Left lobe of liver (tissue), 2 donors: Measurements from ENCODE around the gene CHMP4A. TPM values are rescaled to one million over a fixed set of nuclear protein-coding genes. Genes with fewer than 3 reads are reported as not detected.

ENCODE experiments used
- ATAC-seq: fragments of 200-7000 bp; cut with Tn5 transposase; one replicate; pipeline ENCODE4 v1.9.1; 2020; ENCODE audit warnings: mild to moderate bottlenecking, moderate library complexity
- DNase-seq: peaks from one replicate; pipeline ENCODE4 v3.0.0-alpha.2; 2020; ENCODE audit warnings: low spot score
- total RNA-seq: library from RNA; stranded (reverse); gene quantifications from one replicate; pipeline ENCODE4 v1.2.1, GENCODE V29; 2021
- donor health status: DM: no; HTN: no; CAD: no; lungs with moderate emphysema.
- donor health status: DM: no; HTN: yes; CAD: no.

Gene CHMP4A
- total RNA-seq, 1 donor from 2014 or later, result 14.4 TPM

DNA sequence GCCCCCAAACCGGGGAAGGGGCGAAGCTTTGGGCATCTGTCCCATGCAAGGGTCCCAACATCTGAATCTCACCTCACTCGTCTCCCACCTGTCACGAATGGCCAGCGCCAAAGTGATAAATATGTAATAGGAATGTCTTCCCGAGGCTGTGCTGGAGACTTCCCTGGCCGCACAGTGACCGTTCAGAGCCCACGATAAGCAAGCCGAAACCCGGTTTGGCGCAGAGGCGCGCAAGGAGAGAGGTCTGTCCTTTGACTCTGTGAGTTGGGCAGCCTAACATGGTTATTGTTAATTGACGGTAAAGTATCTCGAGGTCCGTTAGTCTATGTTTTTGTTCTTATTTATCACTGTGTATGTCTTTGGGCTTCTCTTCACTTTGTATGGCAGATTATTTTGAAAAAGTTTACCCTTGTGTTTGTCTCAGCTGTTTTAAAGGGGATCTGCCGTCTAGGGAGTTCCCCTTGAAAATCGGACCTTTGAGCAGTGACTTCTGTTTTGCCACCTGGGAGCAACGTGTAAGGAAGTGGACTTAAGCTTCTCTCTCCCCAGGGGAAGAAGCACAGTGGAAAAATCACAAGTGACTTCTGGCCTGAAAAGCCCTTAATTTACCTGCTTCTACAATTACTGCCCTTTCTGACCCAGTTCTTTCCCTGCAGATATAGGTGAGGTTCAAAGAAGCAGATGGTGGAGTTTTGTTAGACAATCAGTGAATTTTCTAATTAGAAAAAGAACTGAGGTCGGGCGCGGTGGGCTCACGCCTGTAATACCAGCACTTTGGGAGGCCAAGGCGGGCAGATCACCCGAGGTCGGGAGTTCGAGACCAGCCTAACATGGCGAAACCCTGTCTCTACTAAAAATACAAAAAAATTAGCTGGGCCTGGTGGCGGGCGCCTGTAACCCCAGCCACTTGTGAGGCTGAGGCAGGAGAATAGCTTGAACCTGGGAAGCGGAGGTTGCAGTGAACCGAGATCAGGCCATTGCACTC is 16.9 kb downstream of the CHMP4A start:
- DNase-seq, result no peak
- ATAC-seq, result peak; percentile 41

DNA sequence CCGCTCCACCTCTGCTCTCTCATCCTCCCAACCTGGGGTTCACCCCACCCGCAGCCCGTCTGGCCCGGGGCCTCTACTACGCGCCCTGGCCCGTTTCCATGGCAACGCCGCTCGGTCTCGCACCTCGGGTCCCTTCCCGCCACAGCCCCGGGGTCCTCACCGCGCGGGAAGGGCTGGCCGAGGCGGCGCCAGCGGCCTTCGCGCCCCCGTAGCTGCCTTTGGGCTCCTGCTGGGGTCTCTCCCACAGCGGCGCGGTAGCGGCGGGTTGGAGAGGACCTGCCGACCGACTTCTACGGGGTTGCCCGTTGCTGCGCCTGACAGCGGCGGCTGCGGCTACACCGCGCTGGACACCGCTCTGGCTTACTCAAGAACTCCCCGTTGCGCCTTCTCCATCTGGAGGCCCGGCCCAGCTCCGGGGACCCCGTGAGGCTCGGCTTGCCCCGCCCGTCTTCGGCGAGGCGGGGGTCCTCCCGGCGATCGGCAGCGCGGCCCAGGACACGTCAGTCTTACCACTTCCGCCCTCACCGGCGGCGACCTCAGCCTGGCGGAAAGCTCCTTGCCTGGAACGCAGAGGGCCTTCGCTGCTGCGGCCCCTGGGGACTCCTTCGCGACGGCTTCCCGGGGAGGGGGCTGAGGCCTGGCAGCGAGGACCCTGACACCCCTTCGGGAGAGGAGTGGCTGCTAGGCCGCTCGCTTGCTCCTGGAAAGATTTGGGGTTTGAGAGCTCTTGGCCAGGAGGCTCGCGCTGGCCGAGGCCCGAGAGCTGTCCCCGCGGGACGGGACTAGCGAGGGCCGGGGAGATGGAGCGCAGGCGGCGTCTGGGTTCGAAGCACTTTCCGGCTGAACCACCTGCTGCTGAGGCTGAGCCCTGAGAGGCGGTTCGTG is 17.9 kb downstream of the CHMP4A start, which contains the start of gene TM9SF1:
TM9SF1 (minus strand) TSS at position 256 of the 885 bp plus-strand sequence. CDS start 422 bp downstream, outside the sequence.
- ATAC-seq (peak; percentile 93), DNase-seq (peak; percentile 87)

DNA sequence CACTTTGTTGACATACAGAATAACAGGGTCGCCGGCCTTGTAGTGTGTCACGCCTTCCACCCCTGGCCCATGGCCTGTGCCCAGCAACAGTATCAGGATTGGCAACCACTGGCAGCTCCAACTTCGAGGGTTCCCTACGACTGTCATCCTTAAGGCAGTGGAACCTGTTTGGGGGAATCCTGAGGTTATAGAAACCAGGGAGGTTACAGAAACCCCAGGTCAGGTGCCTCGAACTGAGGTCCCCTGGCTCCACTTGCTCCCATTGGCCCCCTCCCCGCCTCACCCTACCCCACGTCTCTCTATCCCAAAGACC is 18.5 kb downstream of the CHMP4A start:
- DNase-seq (no peak), ATAC-seq (no peak)

DNA sequence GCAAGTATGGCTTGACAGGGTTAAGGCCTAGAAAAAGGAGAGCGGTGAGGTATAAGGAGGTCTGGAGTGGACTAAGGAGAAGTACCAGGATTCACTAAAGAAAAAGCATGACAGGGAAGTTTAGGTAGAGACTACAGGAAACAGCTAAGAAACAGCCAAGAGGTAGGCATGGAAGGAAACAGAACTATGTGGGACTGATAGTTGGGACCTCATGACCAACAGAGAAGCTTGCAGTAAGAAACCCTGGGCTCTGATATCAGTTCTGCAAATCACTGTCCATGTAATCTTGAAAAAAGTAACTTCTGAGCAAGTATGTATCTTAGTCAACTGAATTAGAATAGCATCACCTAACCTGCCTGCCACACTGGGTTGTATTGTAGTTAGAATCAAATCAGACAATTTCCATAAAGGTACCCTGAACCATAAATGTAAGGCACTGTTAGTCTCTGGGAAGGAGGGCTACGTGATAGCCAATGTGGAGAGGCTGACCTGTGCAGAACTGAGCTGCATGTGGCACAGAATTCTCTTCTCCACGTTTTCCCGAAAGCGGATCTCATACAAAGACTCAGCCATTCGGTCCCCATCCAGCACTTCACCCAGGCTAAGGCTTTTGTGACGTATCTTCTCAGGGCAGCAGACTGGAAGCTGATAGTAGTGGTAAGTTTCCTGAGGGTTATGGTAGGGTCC is 19.0 kb downstream of the CHMP4A start:
- DNase-seq, result no peak
- no peak for ATAC-seq

- DNase-seq, result no peak
- ATAC-seq, result no peak
Observed at GRCh38 chr14:24192933-24193332, 20.4 kb downstream of the CHMP4A start.

DNA sequence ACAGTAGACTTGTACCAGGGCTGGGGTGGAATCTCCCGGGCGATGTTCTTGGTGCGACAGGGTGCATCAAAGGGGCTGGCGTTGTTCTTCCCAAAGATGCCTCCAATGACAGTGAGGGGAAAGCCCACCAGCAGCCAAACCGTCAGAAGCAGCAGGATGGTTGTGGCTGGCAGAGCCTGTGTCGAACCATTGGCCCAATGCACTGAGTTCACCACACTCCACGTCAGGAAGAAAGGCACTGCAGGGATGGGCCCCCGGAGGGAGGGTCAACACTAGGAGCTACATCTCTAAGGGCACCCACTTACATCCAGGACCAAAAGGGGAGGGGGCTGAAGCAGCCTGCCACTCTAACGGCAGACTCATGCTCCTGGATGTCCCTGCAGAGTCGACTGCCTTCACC is 22.9 kb downstream of the CHMP4A start:
- DNase-seq (no peak), ATAC-seq (no peak)

GRCh38 chr14:24189460-24189859 is 23.8 kb downstream of the CHMP4A start:
- no peak for DNase-seq
- ATAC-seq, result no peak

GRCh38 chr14:24189059-24189375 is 24.3 kb downstream of the CHMP4A start:
- ATAC-seq, result no peak
- DNase-seq, result no peak

DNA sequence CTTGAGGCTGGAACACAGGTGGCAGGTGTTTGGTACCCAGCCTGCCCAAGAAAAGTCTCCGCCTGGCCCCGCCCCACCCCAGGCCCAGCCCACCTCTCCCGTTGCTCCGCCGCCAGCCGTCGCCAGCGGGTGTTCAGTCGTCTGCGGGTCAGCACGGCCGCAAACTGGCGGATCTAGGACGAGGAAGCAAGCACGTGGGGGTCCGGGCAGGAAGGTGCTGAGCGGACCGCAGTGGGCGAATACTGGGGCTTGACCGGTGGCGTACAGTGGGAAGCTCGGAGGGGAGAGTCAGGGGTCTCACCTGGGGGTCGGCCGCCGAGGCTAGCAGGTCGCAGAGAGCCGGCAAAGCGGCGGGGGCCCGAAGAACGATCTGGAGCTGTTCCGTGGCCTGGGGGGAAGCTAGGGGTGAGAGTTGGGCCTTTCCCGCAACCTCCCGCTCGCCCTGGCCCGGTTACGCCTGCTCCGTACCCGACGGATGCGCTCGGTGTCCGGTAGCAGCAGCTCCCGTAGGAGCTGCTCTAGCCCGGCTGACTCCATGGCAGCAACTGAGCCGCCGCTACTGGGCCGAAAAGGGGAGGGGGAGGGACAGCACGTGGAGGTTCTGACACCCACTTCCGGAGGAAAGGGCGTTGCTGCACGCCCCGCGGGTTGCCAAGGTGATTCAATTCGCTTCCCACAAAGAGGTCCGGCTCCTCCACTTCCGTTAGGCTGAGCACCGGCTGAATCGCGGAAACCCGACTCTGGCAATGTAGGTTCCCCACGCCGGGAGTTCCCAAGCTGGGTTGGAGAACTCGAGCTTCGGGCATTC is 24.8 kb downstream of the CHMP4A start, which contains the start of gene IPO4:
IPO4 (minus strand) TSS at position 566 of the 808 bp plus-strand sequence; CDS start at position 537, 29 bp downstream.
- DNase-seq, result peak; percentile 96
- ATAC-seq, result peak; percentile 95

DNA sequence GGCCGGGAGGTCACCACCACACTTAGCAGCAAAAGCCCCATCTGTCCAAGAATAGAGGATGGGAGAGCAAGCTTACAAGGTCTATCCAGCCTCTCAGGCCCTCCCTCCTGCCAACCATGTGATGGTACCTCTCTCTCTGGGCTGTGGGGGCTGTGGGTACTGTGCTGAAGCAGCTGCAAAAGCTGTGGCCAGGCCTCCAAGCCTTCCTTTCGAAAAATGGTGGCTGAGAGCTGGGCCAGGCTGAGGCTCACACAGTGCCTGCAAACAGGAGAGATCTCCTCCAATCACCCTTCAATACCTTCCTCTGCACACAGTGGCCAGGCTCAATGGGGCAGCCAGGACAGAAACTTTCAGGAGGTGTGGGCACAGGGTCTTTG is 25.8 kb downstream of the CHMP4A start:
- ATAC-seq, result no peak
- DNase-seq, result no peak

- ATAC-seq (no peak), DNase-seq (no peak)
Observed at GRCh38 chr14:24186831-24187538, 26.3 kb downstream of the CHMP4A start.

GRCh38 chr14:24185741-24186140 is 27.5 kb downstream of the CHMP4A start:
- ATAC-seq, result no peak
- DNase-seq, result no peak

DNA sequence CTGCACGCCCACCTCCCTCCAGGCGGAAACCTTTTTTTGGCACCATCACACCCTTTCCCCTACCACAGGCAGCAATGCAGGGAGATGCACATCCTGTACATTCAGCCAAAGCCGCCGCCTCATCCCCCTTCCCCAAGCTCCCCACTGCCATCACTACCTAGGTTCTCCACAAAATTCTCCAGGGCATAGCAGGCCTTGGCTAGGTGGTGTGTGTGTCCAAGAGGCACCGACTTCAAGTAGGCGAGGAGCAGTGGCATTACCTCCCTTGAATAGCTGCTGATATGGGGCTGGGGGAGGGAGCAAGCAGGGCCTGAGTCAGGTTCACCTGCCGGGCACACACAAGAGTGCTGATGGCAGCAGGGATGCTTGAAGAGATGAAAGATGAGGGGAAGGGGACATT is 28.3 kb downstream of the CHMP4A start:
- ATAC-seq, result no peak

GRCh38 chr14:24184104-24184970 is 29.0 kb downstream of the CHMP4A start:
- no peak for ATAC-seq
- DNase-seq, result no peak

More for the DNA sequence above, 28.3 kb downstream of the CHMP4A start:
- no peak for DNase-seq

DNA sequence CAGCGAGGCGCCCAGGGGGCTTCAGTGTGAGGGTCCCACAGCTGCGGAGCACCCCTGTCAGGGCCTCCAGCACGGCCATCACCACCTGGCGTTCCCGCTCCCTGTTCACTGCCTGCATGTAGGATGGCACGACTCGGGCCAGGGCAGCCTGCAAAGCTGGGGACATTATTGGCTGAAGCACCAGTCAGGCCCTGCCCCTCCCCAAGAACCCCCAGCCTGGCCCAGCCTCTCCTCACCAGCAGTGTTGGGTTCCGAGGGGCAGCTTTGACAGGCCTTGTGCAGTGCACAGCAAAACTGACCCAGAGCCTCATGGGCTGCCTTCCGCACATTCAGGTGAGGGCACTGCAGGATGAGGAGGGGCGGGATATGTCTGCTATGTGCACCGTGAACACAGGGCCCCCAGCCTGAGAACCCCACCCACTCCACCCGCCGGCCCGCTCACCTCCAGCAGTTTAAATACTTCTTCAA is 30.2 kb downstream of the CHMP4A start:
- no peak for ATAC-seq
- DNase-seq, result no peak

DNA sequence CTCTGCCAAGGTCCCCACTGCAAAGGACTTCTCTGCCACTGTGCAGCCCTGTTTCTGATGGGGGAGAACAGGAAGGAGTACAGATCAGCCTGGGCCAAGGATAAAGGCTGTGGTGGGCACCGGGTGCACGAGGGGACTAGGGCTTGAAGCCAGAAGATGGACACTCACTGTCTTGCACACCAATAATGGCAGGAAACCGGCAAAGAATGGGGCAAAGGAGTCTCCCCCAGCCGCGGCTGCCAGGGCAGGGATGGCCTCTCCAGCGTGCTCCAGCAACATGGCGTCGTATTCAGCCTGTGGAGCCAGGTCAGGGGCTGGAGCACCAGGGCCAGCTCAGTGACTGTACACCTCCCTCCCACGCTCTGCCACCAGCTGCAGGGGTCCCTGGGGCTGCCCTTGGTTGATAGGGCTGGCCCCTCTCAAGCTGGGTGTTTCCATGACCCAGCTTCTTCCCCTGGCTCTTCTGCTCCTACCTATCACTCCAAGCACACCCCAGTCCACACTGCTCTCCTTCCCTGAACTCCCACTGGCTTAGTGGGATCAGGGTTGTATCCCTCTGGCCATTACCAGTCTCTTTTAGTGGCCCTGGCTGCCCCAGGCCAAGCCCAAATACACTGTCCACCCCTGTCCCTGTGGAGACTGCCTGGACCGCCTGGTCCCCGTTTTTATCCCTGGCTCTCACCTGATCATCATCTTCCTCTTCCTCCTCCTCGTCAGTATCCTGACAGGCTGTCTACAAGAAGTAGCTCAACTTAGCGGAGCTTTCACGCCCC is 31.0 kb downstream of the CHMP4A start:
- no peak for DNase-seq

DNA sequence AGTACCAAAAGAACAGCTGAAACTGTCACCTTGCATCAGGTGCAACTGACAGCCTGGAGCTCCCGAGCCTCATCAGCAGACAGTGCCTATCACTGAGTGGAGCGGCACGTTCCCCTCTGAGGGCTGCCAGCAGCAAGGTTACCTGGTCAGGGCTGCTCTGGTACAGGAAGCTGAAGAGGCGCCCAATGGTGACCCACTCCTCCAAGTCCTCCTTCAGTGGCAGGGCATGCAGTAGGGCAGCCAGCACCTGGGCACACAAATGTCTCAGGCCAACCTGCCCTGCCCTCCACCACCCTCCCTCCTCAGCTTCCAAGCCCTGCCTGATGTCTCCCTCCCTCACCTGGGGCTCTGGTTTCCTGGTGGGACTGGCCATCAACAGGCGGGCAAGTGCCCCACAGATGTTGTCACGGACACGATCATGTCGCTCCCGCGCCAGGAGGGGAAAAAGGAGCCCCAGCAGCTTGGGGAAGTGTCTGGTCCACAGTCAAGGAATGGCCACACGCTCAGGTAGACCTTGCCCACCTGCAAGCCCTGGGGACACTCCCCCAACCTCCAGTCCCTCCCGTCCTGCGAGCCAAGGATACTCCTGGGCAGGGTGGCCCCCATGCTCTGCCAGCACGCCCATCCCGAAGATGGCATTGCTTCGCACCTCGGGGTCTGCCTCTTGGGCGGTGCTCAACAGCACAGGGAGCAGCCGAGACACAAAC is 31.8 kb downstream of the CHMP4A start:
- ATAC-seq (no peak), DNase-seq (no peak)

More for the DNA sequence above, 31.0 kb downstream of the CHMP4A start:
- no peak for ATAC-seq
